Measurements from ENCODE around the gene USP10.

The USP10 gene

GRCh38 chr16:84817206-84817605 lies 117.4 kb downstream of the USP10 start:
- no peak for DNase-seq (ENCODE audit: low read depth)
- TF ChIP-seq, protein P1, sequence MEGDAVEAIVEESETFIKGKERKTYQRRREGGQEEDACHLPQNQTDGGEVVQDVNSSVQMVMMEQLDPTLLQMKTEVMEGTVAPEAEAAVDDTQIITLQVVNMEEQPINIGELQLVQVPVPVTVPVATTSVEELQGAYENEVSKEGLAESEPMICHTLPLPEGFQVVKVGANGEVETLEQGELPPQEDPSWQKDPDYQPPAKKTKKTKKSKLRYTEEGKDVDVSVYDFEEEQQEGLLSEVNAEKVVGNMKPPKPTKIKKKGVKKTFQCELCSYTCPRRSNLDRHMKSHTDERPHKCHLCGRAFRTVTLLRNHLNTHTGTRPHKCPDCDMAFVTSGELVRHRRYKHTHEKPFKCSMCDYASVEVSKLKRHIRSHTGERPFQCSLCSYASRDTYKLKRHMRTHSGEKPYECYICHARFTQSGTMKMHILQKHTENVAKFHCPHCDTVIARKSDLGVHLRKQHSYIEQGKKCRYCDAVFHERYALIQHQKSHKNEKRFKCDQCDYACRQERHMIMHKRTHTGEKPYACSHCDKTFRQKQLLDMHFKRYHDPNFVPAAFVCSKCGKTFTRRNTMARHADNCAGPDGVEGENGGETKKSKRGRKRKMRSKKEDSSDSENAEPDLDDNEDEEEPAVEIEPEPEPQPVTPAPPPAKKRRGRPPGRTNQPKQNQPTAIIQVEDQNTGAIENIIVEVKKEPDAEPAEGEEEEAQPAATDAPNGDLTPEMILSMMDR (conservative IDR thresholded peaks at IDR 0.05; ENCODE audit: control insufficient read depth, insufficient read depth, low read depth, low read length) = no peak
- no peak overlapping the region for H3K4me3 ChIP-seq (ENCODE audit: control insufficient read depth, low read depth, low read length)

DNA sequence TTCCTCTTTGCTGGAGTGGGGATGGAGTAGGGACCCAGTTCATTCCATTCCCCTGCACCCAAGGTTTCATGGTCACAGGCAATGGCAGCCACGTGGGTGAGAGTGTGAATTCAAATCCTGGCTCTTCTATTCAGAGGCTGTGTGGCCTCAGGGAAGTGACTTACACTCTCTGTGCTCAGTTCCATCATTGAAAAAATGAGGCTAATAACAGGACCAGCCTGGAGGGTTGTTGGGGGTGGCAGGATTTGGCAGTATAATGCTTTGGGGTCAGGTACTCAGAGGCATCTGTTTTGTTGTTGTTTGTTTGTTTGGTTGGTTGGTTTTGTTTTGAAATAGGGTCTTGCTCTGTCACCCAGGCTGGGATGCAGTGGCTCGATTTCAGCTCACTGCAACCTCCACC lies 117.8 kb downstream of the USP10 start:
- no peak for DNase-seq (ENCODE audit: low read depth)
- TF ChIP-seq, protein P1 (conservative IDR thresholded peaks at IDR 0.05; ENCODE audit: control insufficient read depth, insufficient read depth, low read depth, low read length) = no peak
- H3K4me3 ChIP-seq (ENCODE audit: control insufficient read depth, low read depth, low read length) = no peak overlapping the region

GRCh38 chr16:84818133-84818532 lies 118.3 kb downstream of the USP10 start:
- H3K4me3 ChIP-seq (ENCODE audit: control insufficient read depth, low read depth, low read length) = no peak overlapping the region
- no peak for DNase-seq (ENCODE audit: low read depth)
- TF ChIP-seq, protein P1 (conservative IDR thresholded peaks at IDR 0.05; ENCODE audit: control insufficient read depth, insufficient read depth, low read depth, low read length) = no peak

- TF ChIP-seq, protein P1 (conservative IDR thresholded peaks at IDR 0.05; ENCODE audit: control insufficient read depth, insufficient read depth, low read depth, low read length) = no peak
- peak overlapping the region; percentile 20 for H3K4me3 ChIP-seq (ENCODE audit: control insufficient read depth, low read depth, low read length)
- DNase-seq (ENCODE audit: low read depth) = no peak
These were observed 119.3 kb downstream of the USP10 start for GRCh38 chr16:84818989-84819643.

GRCh38 chr16:84819644-84820304 lies 120.0 kb downstream of the USP10 start, which contains the start of gene CRISPLD2:
Gene CRISPLD2 (plus strand): TSS chr16:84819985. CDS start chr16:84838496, 18,511 bp downstream.
- TF ChIP-seq, protein P1 (conservative IDR thresholded peaks at IDR 0.05; ENCODE audit: control insufficient read depth, insufficient read depth, low read depth, low read length) = no peak
- DNase-seq (ENCODE audit: low read depth) = peak; percentile 82
- H3K4me3 ChIP-seq (ENCODE audit: control insufficient read depth, low read depth, low read length) = peak within 1 kb of the TSS; percentile 72

GRCh38 chr16:84820305-84820684 lies 120.5 kb downstream of the USP10 start:
- TF ChIP-seq, protein P1 (conservative IDR thresholded peaks at IDR 0.05; ENCODE audit: control insufficient read depth, insufficient read depth, low read depth, low read length) = no peak
- peak; percentile 46 for DNase-seq (ENCODE audit: low read depth)
- H3K4me3 ChIP-seq (ENCODE audit: control insufficient read depth, low read depth, low read length) = peak overlapping the region; percentile 72
